ENCODE measurements around the gene RALGPS1.
"Not testable (repeated sequence)": the region's sequence is repeated elsewhere in the genome, so short reads cannot be mapped to it uniquely, and the experiment has no call there.

RALGPS1 gene

DNA sequence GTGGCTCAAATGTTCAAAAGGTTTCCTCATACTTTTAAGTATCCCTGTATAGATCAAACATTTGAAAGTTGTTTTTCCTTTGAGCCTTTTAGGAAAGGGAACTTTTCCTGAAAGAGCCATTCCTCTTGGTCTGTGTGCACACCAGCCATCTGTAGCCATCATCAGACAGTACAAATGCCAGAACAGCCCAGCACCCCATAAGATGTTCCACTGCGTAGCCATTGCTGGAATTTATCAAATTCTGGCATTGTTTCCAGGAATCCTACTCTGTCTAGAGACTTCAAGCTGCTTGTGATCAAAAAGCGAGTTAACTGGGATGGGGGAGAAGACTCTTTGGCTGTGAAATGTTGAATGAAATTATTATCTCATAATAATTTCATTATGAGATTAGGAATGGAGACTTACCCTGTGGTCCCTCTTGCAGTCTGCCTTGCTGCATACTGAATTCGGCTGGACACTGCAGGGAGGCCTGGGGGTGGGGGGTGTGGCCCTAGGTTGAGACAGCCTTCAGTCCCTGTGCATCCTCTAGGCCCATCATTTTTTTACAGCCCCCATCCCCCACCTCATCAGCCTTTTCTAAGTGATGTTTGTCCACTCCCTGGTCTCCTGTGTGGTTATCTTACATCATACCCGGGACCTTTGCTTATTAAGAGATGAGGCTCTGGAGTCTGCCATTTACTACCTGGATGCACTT lies 99.8 kb downstream of the RALGPS1 start:
- DNase-seq (ENCODE audit: low read depth): no peak
- no peak overlapping the region for H3K4me3 ChIP-seq (ENCODE audit: low read depth, low read length)

DNA sequence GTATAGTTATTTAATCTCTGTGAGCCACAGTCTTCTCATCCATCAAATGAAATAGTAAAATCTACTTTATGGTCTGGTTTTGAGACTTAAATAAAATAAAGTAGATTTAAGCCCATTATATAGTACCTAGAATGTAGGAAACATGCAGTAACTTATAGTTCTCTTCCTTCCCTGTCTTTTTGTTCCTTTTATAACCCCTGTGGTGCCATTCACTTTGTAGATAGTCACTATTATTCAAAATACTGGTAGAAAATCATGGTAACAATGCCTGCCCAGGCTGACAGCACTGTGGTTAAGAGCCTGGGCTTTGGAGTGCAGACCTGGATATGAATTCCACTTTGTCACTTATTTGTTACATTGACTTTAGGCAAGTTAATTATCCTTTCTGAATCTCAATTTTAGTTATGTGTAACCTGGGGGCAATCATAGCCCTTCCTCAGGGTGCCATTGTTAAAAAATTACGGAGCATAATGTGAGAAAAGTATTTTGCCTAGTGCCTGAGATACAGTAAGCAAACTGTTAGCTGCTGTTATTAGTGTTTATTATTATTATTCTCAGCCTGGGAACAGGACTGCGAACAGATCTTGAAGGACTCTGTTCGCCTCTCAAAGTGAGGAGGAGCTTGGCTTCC lies 100.4 kb downstream of the RALGPS1 start:
- DNase-seq (ENCODE audit: low read depth): no peak
- no peak overlapping the region for H3K4me3 ChIP-seq (ENCODE audit: low read depth, low read length)

GRCh38 chr9:127015921-127016512 lies 101.4 kb downstream of the RALGPS1 start:
- DNase-seq (ENCODE audit: low read depth): no peak

GRCh38 chr9:127017979-127018378 lies 103.4 kb downstream of the RALGPS1 start:
- not testable (repeated sequence) for DNase-seq (ENCODE audit: low read depth); H3K4me3 ChIP-seq (ENCODE audit: low read depth, low read length)

More at GRCh38 chr9:127015921-127016512, 101.4 kb downstream of the RALGPS1 start:
- no peak overlapping the region for H3K4me3 ChIP-seq (ENCODE audit: low read depth, low read length)

DNA sequence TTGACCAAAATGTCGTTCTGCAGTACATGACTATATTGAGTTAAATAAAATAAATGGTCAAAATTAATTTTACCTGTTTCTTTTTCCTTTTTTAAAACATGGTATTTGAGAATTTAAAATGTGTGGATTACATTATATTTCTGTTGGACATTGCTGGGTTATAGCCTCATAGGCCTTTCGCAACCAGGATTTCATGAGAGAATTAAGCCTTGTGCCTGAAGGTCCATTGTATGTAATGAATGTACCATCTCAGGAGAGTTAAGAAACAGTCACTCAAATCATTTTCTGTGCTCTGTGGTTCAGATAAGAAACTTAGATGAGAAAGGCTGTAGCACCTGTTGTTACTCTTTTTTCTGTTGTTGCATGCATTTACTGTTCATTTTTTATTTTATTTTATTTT lies 104.4 kb downstream of the RALGPS1 start:
- DNase-seq (ENCODE audit: low read depth): no peak
- no peak overlapping the region for H3K4me3 ChIP-seq (ENCODE audit: low read depth, low read length)

GRCh38 chr9:127020036-127020801 lies 105.6 kb downstream of the RALGPS1 start:
- DNase-seq (ENCODE audit: low read depth): no peak
- no peak overlapping the region for H3K4me3 ChIP-seq (ENCODE audit: low read depth, low read length)

DNA sequence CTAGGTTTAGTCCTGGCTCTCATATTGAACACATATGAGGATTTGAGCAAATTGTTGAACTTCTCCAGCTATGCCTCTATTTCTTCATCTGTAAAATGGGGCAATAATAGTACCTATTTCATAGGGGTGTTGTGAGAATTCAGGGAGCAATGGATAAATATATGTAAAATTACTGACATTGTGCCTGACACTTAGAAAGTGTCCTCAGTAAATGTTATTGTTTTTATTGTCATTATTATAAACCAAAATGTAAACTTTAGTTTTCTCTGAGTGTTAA lies 106.2 kb downstream of the RALGPS1 start:
- no peak overlapping the region for H3K4me3 ChIP-seq (ENCODE audit: low read depth, low read length)
- DNase-seq (ENCODE audit: low read depth): no peak

DNA sequence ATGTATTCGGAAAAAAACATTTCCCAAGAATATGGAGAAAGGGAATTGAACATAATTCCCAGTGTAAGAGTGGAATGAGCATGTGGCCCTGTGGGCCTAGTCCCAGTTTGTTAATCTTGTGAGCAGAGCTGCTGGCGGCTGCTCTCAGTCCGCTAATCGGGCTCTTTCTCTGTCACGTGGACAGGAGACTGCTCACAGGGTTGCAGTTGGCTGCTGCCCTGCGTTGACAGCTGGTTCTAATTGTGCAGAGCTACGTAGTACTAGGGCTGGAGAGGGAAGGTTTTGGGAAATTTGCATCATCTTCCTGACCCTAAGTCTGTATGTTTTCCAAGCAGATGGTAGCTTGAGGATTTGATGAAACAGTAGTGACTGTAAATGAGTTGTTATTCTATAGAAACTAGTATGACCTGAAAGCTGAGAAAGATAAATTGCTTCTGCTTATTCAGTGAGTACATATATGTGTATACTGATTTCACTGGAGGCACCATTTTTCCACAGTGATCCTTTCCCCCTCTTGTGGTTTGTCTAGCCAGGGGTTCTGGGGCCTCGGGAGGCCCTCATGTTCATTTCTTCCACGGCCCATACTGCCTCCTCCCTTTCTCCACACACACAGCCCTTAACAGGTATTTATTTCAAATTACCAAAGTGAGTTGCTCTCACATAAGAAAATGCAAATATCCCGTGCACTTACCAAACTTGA lies 107.2 kb downstream of the RALGPS1 start:
- DNase-seq (ENCODE audit: low read depth): peak; percentile 99
- no peak overlapping the region for H3K4me3 ChIP-seq (ENCODE audit: low read depth, low read length)

DNA sequence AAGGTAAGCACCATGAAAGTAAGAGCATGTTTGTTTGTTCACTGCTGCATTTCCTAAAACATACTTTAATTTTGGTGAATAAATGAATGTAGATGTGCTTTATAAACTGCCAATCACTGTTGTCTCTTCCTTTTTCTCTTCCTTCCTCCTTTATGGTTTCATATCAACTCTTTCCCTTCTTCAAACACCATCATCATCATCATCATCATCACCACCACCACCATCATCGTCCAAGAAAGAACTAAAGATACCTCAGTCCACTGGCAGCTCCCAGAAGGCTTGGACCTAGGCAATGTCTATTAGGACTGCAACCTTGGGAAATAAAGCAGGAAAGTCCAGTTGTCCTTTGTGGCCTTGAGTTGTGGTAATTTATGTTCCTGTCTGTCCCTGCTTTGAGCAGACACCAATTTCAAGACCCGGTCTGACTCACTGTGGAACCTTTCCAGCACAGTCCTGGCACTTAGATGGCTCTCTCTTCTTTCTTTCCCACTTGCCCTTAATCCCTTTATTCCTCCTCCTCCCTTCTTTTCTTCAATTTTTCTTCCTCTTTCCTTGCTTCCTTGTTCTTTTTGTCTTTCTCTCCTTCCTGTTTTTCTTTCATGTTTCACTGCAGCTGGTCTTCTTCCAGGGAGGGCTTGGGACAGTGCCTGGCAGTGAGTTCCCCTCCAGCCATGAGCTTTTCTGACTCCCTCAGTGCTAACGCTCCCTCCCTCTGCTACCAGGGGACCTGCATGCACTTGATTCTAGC lies 108.5 kb downstream of the RALGPS1 start:
- DNase-seq (ENCODE audit: low read depth): no peak
- no peak overlapping the region for H3K4me3 ChIP-seq (ENCODE audit: low read depth, low read length)

DNA sequence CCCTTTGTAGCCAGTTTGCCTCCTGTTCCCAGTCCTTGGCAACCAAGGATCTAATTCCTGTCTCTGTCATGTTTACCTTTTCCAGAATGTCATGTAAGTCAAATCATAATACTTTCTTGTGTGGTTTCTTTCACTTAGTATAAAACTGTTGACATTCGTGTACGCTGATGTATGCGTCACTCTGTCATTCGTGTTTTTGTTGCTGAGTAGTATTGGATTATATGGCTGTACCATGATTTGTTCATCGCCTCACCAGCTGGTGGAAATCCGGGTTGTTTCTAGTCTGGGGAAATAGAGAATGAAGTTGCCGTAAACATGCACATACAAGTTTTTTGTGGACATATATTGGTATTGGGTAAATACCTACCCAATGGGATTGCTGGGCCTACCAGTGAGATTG lies 110.5 kb downstream of the RALGPS1 start:
- DNase-seq (ENCODE audit: low read depth): no peak
- no peak overlapping the region for H3K4me3 ChIP-seq (ENCODE audit: low read depth, low read length)

DNA sequence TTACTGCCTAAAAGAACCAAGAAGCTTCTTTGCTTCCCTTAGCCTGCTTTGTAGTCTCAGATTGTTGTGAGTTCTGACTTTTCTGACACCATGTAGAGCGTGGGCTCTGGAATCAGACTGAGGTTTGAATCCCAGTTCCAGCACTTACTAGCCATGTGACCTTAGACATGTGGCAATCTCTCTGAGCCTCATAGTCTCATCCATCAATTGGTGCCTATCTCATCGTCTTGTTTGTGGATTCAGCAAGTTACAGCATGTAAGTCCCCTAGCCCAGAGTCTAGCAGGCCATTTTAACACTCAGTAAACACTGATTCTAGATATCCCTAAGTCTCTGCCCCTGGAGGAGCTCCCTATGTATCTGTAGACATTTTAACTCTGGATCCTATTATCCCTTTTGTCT lies 113.1 kb downstream of the RALGPS1 start:
- DNase-seq (ENCODE audit: low read depth): no peak
- no peak overlapping the region for H3K4me3 ChIP-seq (ENCODE audit: low read depth, low read length)

DNA sequence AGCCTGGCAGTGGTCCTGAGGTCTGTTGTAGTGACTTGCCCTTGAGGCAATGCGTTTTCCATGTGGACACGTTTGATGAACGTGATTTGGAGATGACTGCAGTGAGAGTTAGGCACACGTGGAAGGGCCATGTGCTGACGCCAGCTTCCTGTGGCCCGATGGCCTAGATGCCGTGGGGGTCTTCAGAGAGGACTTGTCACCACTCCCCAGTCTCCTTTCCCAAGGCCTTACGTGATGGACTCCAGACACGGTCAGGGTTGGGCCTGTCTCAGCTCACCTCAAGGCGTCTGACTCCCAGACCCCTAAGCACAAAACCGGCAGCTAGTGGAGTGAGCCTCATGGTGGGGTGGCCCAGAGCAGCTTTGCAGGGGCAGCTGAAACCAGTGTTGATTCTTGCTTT lies 115.0 kb downstream of the RALGPS1 start:
- no peak for DNase-seq (ENCODE audit: low read depth)
- no peak overlapping the region for H3K4me3 ChIP-seq (ENCODE audit: low read depth, low read length)

- DNase-seq (ENCODE audit: low read depth): no peak
Measured at GRCh38 chr9:127030814-127031740, 116.5 kb downstream of the RALGPS1 start.

GRCh38 chr9:127032256-127032655 lies 117.7 kb downstream of the RALGPS1 start:
- H3K4me3 ChIP-seq (ENCODE audit: low read depth, low read length): no peak overlapping the region
- no peak for DNase-seq (ENCODE audit: low read depth)

More at GRCh38 chr9:127030814-127031740, 116.5 kb downstream of the RALGPS1 start:
- H3K4me3 ChIP-seq (ENCODE audit: low read depth, low read length): no peak overlapping the region

GRCh38 chr9:127033061-127033460 lies 118.5 kb downstream of the RALGPS1 start:
- no peak for DNase-seq (ENCODE audit: low read depth)
- no peak overlapping the region for H3K4me3 ChIP-seq (ENCODE audit: low read depth, low read length)

DNA sequence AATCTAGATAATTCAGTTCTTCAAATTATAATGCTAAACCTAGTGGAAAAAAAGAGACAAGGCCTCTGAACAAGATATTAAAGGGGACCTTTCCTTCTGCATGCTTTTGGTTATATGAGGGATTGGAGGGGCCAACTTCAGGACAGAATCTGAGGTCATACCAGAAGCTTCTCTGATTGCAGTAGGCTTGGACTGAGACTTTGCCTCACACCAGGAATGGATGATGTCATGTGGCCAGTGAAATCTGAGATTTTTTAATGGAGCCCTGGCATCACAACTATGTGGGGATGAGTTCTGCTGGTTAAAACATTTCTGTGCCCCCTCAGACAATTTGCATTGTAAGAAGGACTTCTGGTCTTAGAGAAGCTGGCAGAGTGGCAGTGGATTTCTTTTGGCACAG lies 119.2 kb downstream of the RALGPS1 start:
- no peak for DNase-seq (ENCODE audit: low read depth)
- no peak overlapping the region for H3K4me3 ChIP-seq (ENCODE audit: low read depth, low read length)

GRCh38 chr9:127034691-127035090 lies 120.1 kb downstream of the RALGPS1 start:
- DNase-seq (ENCODE audit: low read depth): no peak
- H3K4me3 ChIP-seq (ENCODE audit: low read depth, low read length): no peak overlapping the region

DNA sequence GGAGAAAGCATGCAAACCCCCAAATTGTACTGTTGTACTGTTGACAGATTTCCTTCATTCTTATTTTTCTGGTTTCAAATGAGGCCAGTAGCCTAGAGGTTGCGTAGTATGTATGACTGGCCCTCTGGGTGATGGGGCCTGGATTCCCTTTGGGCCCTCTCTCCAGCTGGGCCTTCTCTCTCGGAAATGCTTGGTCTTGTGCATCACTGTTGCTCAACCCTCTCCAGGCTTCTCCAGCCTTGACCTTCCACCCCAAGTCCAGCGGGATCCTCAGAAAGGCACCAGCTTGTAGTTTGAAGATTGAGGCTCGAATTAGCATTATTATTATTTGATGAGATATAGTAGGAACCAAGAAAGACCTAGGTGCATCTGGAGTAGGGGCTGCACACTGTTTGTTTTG lies 120.8 kb downstream of the RALGPS1 start:
- no peak overlapping the region for H3K4me3 ChIP-seq (ENCODE audit: low read depth, low read length)

More for the DNA sequence above, 120.8 kb downstream of the RALGPS1 start:
- DNase-seq (ENCODE audit: low read depth): peak; percentile 75

All from skeletal muscle cell (primary cell).